Measurements from ENCODE around the gene MAP3K19.
"Not testable (repeated sequence)": the region's sequence is repeated elsewhere in the genome, so short reads cannot be mapped to it uniquely, and the experiment has no call there.

The MAP3K19 gene

DNA sequence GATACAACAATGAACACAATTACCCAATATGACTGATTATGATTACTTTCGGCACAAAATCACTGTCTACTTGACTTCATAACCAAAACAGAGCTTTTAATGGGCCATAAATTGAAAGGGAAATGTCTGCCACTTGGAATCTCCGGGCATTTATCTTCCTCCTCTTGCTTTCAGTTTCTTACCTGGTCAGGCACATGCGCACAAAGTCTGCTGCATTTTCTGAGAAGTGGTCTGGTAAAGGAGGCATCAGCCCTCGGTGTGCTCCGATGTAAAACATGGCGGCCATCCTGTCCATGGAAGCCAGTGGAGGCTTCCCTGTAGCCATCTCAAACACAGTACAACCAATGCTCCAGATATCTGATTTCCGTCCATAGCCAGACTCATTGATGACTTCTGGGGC, 66.6 kb downstream of the MAP3K19 start:
- DNase-seq (ENCODE audit: low spot score), result no peak

DNA sequence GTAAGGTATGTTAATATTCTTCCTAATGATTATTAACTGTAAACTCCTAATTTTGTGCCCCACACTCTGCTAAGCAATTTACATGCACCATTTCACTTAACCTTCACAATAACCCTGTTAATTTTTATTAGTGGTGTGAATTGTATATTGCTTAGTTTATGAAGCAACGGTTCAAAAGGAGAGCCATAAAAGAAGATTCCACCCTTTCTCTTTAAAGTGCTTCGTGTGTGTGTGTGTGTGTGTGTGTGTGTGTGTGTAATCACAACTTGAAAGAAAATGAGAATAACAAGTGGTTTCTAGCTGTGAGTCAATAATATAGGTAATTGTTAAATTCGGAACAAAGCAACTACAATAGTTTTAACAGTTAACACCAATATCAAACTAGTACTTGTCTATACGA, 68.0 kb downstream of the MAP3K19 start:
- DNase-seq (ENCODE audit: low spot score), result no peak

- not testable (repeated sequence) for DNase-seq (ENCODE audit: low spot score)
These were observed 70.1 kb downstream of the MAP3K19 start for GRCh38 chr2:134977104-134977503.

- DNase-seq (ENCODE audit: low spot score), result no peak
These were observed 71.1 kb downstream of the MAP3K19 start for GRCh38 chr2:134976074-134976702.

GRCh38 chr2:134975281-134976009, 71.8 kb downstream of the MAP3K19 start:
- DNase-seq (ENCODE audit: low spot score), result no peak

DNA sequence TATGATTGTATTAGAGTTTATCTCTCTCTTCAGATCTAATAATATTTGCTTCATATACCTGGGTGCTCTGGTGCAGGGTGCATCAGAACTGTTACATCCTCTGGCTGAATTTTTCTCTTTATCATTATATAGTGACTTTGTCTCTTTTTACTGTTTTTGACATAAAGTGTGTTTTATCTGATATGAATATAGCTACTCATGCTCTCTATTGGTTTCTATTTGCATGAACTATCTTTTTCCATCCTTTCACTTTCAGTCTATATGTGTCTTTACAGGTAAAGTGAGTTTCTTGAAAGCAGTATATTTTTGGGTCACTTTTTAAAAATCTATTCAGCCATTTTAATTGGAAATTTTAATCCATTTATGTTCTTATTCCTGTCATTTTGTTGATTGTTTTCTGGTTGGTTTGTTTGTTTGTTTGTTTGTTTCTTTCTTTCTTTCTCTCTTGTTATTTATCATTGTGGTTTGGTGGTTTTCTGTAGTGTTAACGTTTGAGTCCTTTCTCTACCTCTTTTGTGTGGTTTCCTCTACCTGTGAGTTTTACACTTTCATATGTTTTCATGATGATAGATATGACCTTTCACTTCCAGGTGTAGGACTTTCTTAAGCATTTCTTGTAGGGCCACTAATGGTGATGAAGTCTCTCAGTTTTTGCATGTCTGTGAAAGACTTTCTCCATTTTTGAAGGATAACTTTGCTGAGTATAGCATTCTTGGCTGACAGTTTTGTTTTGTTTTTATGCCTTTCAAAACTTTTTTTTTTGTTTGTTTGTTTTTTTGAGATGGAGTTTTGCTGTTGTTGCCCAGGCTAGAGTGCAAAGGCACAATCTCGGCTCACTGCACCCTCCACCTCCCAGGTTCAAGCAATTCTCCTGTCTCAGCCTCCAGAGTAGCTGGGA, 73.8 kb downstream of the MAP3K19 start:
- DNase-seq (ENCODE audit: low spot score), result no peak

- not testable (repeated sequence) for DNase-seq (ENCODE audit: low spot score)
These were observed 80.1 kb downstream of the MAP3K19 start for GRCh38 chr2:134967166-134967565.

- no peak for DNase-seq (ENCODE audit: low spot score)
These were observed 89.8 kb downstream of the MAP3K19 start for GRCh38 chr2:134957477-134957876.

GRCh38 chr2:134955744-134956143, 91.5 kb downstream of the MAP3K19 start:
- DNase-seq (ENCODE audit: low spot score), result no peak

DNA sequence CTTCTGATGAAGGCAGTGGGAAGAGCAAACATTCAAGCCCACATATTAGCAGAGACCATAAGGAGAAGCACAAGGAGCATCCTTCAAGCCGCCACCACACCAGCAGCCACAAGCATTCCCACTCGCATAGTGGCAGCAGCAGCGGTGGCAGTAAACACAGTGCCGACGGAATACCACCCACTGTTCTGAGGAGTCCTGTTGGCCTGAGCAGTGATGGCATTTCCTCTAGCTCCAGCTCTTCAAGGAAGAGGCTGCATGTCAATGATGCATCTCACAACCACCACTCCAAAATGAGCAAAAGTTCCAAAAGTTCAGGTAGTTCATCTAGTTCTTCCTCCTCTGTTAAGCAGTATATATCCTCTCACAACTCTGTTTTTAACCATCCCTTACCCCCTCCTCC, 93.2 kb downstream of the MAP3K19 start:
- DNase-seq (ENCODE audit: low spot score), result no peak

- no peak for DNase-seq (ENCODE audit: low spot score)
These were observed 94.6 kb downstream of the MAP3K19 start for GRCh38 chr2:134952608-134953007.

DNA sequence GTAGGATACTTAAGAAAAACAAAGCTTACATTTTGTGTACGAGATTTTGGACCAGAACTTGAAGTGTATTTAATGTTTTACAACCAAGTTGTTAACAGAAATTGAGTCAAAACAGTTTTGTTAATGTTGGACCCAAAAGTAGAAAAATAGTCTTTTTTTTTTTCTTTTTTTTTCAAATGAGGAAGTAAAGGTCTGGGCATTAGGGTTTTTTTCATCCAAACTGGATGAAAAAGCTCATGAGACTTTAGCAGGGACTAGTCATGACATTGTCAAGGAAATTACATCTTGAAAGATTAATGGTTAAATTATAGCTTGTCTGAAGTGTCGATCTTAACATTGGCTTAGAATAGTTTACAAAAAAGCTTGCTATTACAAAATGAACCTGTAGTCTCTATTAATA, 96.4 kb downstream of the MAP3K19 start:
- no peak for DNase-seq (ENCODE audit: low spot score)

DNA sequence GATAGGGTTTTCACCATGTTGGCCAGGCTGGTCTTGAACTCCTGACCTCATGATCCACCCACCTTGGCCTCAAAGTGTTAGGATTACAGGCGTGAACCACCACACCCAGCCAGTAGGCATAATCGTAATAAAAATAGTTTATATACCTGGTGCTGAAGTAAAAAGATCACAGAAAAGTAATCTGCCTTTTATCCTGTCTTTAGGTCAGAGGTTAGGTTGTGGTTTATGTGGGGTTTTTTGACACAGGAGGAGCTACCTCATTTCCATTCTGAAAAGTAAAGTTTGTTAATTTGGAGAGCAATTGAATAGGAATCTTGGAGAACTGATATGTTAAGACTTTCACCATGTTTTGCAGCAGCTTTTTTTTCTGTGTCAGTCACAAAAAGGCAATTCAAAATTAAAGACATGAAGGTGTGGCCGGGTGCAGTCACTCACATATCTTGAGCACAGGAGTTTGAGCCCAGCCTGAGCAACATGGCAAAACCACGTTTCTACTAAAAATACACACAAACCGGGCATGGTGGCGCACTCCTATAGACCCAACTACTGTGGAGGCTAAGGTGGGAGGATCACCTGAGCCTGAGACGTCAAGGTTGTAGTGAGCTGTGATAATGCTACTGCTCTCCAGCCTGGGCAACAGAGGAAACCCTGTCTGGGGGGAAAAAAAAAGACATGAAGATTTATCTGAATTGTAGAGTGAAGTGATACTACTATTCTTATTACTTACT, 97.1 kb downstream of the MAP3K19 start:
- no peak for DNase-seq (ENCODE audit: low spot score)

DNA sequence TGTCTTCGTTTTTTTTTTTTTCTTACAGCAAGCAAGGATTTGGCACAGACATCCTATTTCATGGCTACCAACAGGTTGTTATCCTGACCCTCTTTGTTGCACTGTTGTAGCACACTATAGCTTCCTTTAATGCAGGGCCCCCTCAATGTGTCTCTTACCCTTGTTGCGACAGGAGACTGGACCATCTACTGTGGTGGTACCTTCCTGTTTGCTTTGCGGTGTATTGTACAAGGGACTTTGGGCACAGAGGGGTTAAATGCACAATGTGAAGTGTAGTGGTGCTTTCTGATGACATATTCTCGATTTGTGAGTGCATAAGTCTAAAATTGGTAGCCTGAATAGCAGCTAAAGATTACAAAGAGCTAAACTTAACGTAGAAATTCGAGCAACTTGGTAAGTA, 101.2 kb downstream of the MAP3K19 start:
- no peak for DNase-seq (ENCODE audit: low spot score)

- no peak for DNase-seq (ENCODE audit: low spot score)
These were observed 102.3 kb downstream of the MAP3K19 start for GRCh38 chr2:134944975-134945374.

DNA sequence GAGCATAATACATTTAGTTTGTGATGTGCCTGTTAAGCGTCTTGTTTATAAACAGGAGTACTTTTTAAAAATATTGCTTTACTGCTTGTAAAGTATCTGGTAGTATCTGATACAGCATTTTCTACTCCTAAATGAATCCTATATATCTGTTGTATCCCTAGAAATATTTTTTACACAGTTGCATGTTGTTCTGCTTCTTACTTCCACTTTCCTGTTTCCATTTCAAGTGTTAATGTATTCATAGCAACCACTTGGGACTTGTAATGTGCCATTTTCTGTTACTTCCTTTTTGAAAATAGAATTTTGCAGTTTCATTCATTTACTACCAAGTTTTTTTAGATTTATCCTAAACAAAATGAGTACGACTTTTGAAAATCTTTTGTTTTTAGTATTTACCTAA, 103.7 kb downstream of the MAP3K19 start:
- no peak for DNase-seq (ENCODE audit: low spot score)

GRCh38 chr2:134936691-134937090, 110.6 kb downstream of the MAP3K19 start:
- DNase-seq (ENCODE audit: low spot score), result no peak

- no peak for DNase-seq (ENCODE audit: low spot score)
These were observed 112.6 kb downstream of the MAP3K19 start for GRCh38 chr2:134934641-134935040.

DNA sequence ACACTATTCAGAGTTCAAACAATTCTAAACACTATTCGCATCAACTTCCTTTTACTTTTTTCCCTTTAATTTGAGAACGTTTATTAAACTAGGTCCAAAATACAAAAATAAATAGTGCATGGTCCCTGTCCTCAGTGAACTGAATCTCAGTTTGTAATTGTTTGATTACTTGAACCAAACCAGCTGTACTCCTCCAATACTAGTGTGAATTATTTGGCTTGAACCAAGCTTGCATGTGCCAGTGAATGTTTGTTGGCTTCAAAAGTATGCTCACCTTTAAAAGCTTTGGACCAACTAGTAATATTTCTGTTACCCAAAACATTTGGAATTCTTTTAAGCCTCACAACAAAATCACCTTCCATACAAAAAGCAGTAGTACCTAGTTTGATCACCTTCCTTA, 113.1 kb downstream of the MAP3K19 start:
- no peak for DNase-seq (ENCODE audit: low spot score)

DNA sequence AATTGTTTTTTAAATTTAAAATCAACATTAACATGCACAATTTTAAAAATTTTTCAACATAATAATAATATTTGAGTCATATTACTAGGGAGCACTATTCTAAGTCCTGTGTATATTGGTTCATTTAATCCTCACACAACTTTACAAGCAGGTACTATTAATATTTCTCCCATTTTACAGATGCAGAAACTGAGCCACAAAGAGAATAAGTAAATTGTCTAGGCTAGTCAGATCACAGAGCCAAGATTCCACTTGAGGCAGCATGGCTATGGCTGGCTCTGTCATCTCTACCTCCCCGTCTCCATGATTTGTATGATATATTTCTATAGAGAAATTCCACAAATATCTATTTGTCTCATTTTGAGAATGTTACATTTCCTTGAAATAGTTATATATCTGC, 113.5 kb downstream of the MAP3K19 start:
- DNase-seq (ENCODE audit: low spot score), result no peak

DNA sequence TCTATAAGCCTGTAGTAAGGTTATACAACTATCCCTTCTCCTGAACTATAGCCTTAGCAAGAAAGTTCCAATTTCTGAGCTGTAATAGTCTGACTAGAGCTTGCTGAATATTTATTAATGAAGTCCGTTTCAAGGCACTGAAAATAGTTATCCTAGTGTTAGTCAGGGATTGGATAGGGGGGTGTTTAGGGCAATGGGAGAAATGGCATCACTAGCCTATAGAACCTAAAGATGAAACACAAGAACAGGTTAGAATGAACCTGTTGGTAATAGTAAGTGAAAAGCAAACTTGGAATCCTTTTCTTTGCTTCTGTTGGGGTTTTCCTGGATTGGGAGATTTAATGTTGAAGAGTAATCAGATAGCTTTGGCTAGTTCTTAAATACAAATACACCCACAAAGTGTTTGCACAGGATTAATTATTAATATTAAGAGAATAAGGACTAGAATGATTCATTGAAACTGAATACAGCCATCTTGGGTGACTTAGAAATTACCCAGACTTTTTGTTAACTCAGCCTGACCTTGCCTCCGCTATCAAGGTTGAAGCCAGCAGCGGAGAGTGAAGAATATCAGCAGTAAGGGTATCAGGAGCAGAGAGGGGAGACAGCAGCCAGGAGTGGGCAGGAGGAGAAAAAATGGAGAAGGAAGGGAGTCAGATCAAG, 114.3 kb downstream of the MAP3K19 start:
- DNase-seq (ENCODE audit: low spot score), result no peak

DNA sequence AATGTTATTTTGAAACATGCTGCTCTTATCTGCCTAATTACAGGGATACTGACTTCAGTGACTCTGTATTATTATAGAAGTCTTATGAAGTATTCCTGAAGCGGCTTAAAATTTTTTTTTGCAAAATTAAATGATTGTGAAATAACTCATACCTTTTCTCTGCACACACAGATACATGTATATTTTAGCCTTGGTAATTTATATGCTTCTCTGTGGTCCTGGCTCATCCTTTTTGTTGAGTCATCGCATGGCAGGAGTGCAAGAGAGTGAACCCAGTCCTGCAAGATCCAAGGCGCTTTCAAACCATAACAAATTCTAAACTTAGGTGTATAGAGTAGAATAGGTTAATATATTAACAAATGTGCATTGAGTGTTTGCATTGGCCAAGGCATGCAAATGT, 120.1 kb downstream of the MAP3K19 start:
- peak; percentile 7 for DNase-seq (ENCODE audit: low spot score)

All from CD4-positive, alpha-beta T cell treated with Interleukin-2 at 100 ng/mL for 4 hours (primary cell).